HEK293 (cell line): ENCODE data around the gene TRABD2A.

Experiments used
- CTCF ChIA-PET: fragments of 350-600 bp; formaldehyde crosslinking; extraction: SDS; loops from one replicate; lab custom pipeline; 2021; ENCODE audit warnings: antibody characterized with exemption; lab: Yijun Ruan, JAX
- POLR2A ChIA-PET: fragments of 300-600 bp; formaldehyde crosslinking; extraction: SDS; loops from one replicate; lab custom pipeline; 2020; ENCODE audit warnings: antibody characterized with exemption, inconsistent platforms; lab: Yijun Ruan, JAX
- H3K27ac ChIP-seq: fragments of 200-500 bp; sonication (Bioruptor generic); 2 replicates; pipeline ENCODE4 v1.5.1; 2014; ENCODE audit warnings: low read depth, low read length, control low read depth, inconsistent platforms; ENCODE audit errors: extremely low read depth
- H3K36me3 ChIP-seq, 2 experiments: fragments of 200-500 bp in 1 of 2; sonication (Bioruptor generic) in 1 of 2; 1 replicate in 1 of 2; 2 replicates in 1 of 2; pipeline ENCODE4 v1.5.1; 2014 to 2017; ENCODE audit warnings: inconsistent platforms in 2 of 2, low read length in 2 of 2; ENCODE audit not compliant: control insufficient read depth in 2 of 2, insufficient read depth in 1 of 2
- H3K4me1 ChIP-seq: fragments of 200-500 bp; sonication (Bioruptor generic); 2 replicates; pipeline ENCODE4 v1.5.1; 2014; ENCODE audit warnings: mild to moderate bottlenecking, low read length, inconsistent platforms; ENCODE audit not compliant: control insufficient read depth, insufficient read depth
- H3K4me3 ChIP-seq: 2 replicates; pipeline ENCODE4 v1.5.1; 2011; ENCODE audit warnings: low read depth, mild to moderate bottlenecking, control low read depth, low read length, moderate library complexity
- H3K9me3 ChIP-seq: fragments of 200-500 bp; sonication (Bioruptor generic); 2 replicates; pipeline ENCODE4 v1.5.1; 2014; ENCODE audit warnings: low read depth, low read length, inconsistent platforms; ENCODE audit not compliant: control insufficient read depth, insufficient read depth
- KLF1 ChIP-seq: fragments of 450-650 bp; formaldehyde crosslinking; IDR thresholded peaks from 2 replicates; pipeline ENCODE4 v1.5.1; 2016; ENCODE audit warnings: missing biosample characterization, missing genetic modification characterization
- KLF7 ChIP-seq: fragments of 450-650 bp; formaldehyde crosslinking; IDR thresholded peaks from 2 replicates; pipeline ENCODE4 v1.5.1; 2016; ENCODE audit warnings: missing biosample characterization, missing genetic modification characterization, borderline replicate concordance
- PRDM1 ChIP-seq: fragments of 450-650 bp; formaldehyde crosslinking; IDR thresholded peaks from 2 replicates; pipeline ENCODE4; 2016; ENCODE audit warnings: missing biosample characterization, missing genetic modification characterization
- SCRT1 ChIP-seq: fragments of 450-650 bp; formaldehyde crosslinking; IDR thresholded peaks from 2 replicates; pipeline ENCODE4 v1.5.1; 2016; ENCODE audit warnings: missing biosample characterization, missing genetic modification characterization, borderline replicate concordance
- SP2 ChIP-seq: fragments of 450-650 bp; formaldehyde crosslinking; IDR thresholded peaks from 2 replicates; pipeline ENCODE4 v1.5.1; 2016; ENCODE audit warnings: missing biosample characterization, missing genetic modification characterization
- SP7 ChIP-seq: fragments of 450-650 bp; formaldehyde crosslinking; IDR thresholded peaks from 2 replicates; pipeline ENCODE4 v1.5.1; 2016; ENCODE audit warnings: missing biosample characterization, missing genetic modification characterization
- WT1 ChIP-seq: fragments of 450-650 bp; formaldehyde crosslinking; IDR thresholded peaks from 2 replicates; pipeline ENCODE4 v1.5.1; 2016; ENCODE audit warnings: missing biosample characterization, missing genetic modification characterization
- ZFHX2 ChIP-seq: fragments of 450-650 bp; formaldehyde crosslinking; conservative IDR thresholded peaks from 2 replicates; pipeline ENCODE4 v1.5.1; 2016; ENCODE audit warnings: missing biosample characterization, missing genetic modification characterization
- ZNF10 ChIP-seq: fragments of 450-650 bp; formaldehyde crosslinking; IDR thresholded peaks from 2 replicates; pipeline ENCODE4 v1.5.1; 2017; ENCODE audit warnings: missing biosample characterization, missing genetic modification characterization
- ZNF2 ChIP-seq: fragments of 450-650 bp; formaldehyde crosslinking; IDR thresholded peaks from 2 replicates; pipeline ENCODE4 v1.5.1; 2016; ENCODE audit warnings: missing biosample characterization, missing genetic modification characterization
- ZNF311 ChIP-seq: fragments of 450-650 bp; formaldehyde crosslinking; IDR thresholded peaks from 2 replicates; pipeline ENCODE4 v1.5.1; 2017; ENCODE audit warnings: missing biosample characterization, missing genetic modification characterization, borderline replicate concordance
- ZNF324 ChIP-seq: fragments of 450-650 bp; formaldehyde crosslinking; IDR thresholded peaks from 2 replicates; pipeline ENCODE4 v1.5.1; 2016; ENCODE audit warnings: missing biosample characterization, missing genetic modification characterization
- ZNF335 ChIP-seq: fragments of 450-650 bp; formaldehyde crosslinking; conservative IDR thresholded peaks from 2 replicates; pipeline ENCODE4 v1.5.1; 2016; ENCODE audit warnings: missing biosample characterization, missing genetic modification characterization
- ZNF366 ChIP-seq: fragments of 450-650 bp; formaldehyde crosslinking; conservative IDR thresholded peaks from 2 replicates; pipeline ENCODE4 v1.5.1; 2016; ENCODE audit warnings: missing biosample characterization, missing genetic modification characterization
- ZNF561 ChIP-seq: fragments of 450-650 bp; IDR thresholded peaks from 2 replicates; pipeline ENCODE4 v1.5.1; 2018; ENCODE audit warnings: missing biosample characterization, missing genetic modification characterization, borderline replicate concordance
- ZNF623 ChIP-seq: fragments of 450-650 bp; formaldehyde crosslinking; IDR thresholded peaks from 2 replicates; pipeline ENCODE4 v1.5.1; 2016; ENCODE audit warnings: missing biosample characterization, missing genetic modification characterization
- ZNF654 ChIP-seq: fragments of 450-650 bp; formaldehyde crosslinking; IDR thresholded peaks from 2 replicates; pipeline ENCODE4 v1.5.1; 2016; ENCODE audit warnings: low read depth, missing biosample characterization, missing genetic modification characterization
- TF ChIP-seq, protein P1 (sequence below): fragments of 450-650 bp; formaldehyde crosslinking; IDR thresholded peaks from 2 replicates; pipeline ENCODE4 v1.5.1; 2017; ENCODE audit warnings: missing biosample characterization, missing genetic modification characterization
- TF ChIP-seq, protein P2 (sequence below): fragments of 450-650 bp; IDR thresholded peaks from 2 replicates; pipeline ENCODE4 v1.5.1; 2018; ENCODE audit warnings: missing biosample characterization, missing genetic modification characterization

TRABD2A gene, protein sequence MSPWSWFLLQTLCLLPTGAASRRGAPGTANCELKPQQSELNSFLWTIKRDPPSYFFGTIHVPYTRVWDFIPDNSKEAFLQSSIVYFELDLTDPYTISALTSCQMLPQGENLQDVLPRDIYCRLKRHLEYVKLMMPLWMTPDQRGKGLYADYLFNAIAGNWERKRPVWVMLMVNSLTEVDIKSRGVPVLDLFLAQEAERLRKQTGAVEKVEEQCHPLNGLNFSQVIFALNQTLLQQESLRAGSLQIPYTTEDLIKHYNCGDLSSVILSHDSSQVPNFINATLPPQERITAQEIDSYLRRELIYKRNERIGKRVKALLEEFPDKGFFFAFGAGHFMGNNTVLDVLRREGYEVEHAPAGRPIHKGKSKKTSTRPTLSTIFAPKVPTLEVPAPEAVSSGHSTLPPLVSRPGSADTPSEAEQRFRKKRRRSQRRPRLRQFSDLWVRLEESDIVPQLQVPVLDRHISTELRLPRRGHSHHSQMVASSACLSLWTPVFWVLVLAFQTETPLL

DNA sequence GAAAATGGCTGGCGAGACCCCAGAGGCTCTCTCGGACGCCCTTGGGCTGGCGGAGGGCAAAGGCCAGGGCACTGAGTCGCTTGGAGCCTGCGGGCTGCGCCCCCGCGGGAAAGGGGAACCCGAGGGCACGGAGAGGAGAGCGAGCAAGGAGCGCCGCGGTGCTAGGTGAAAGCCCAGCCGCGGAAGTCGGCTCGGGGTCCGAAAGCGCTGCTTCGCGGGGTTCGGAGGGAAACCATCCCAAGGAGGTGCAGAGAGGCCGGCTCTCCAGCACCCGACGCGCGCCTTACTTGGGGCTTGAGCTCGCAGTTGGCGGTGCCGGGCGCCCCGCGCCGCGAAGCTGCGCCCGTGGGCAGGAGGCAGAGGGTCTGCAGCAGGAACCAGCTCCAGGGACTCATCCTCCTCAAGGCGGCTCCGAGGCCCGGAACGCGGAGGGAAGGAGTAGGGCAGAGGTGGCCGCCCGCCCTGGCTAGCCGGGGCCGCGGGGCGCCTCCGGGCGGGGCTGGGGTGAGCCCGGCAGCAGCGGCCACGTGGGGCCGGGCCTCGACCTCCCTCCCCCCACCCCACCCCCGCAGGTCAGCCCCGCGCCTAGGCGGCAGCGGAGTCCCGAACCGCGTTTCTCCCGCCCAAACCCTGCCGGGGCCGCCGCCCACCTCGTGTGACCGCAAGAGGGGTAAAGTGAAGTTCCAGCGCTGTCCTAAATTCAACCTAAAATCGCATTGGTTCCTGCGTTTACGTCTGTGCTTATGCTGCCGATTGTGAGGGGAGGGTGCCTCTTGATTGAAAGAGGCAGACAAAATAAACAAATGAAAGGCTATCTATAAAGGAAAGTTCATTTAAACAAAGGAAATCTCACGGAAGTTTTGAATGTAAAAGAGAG is at the start of gene TRABD2A:
Gene TRABD2A, minus strand, starts transcription at position 440 of the 877 bp plus-strand sequence. Its CDS starts 45 bp downstream, at position 395.
- Histone ChIP-seq H3K36me3 (no peaks in the 10 kb centered on the region), H3K4me3 (peak within 1 kb of the TSS; percentile 50), H3K4me1 (no peaks in the 10 kb centered on the region), H3K27ac (peak within 1 kb of the TSS; percentile 50; the same call in 1 of the 2 replicates), H3K9me3 (no peaks in the 10 kb centered on the region)
- peak; percentile 72 for TF ChIP-seq KLF1
- no peak for TF ChIP-seq WT1 (tag by site-specific recombination)
- no peak for TF ChIP-seq SP7 (tag by site-specific recombination)
- TF ChIP-seq ZNF366 (tag by site-specific recombination): no peak
- TF ChIP-seq ZNF335 (tag by site-specific recombination): peak; percentile 60
- TF ChIP-seq PRDM1 (tag by site-specific recombination): peak; percentile 61; the same call in 1 of the 2 replicates
- peak; percentile 67 for TF ChIP-seq ZFHX2 (tag by site-specific recombination)
- TF ChIP-seq SP2 (tag by site-specific recombination): peak; percentile 58
- ChIA-PET POLR2A (interaction anchor here (0.6 to 3.8 kb wide), 4 partner anchors 9 to 27 kb away, joined by 3 to 21 read pairs (median 4); partner anchors contain the start of gene TMSB10), CTCF (interaction anchor here (0.5 to 3.3 kb wide), 9 partner anchors 12 to 230 kb away, joined by 3 to 27 read pairs (median 3); no protein-coding TSS in a partner anchor)

DNA sequence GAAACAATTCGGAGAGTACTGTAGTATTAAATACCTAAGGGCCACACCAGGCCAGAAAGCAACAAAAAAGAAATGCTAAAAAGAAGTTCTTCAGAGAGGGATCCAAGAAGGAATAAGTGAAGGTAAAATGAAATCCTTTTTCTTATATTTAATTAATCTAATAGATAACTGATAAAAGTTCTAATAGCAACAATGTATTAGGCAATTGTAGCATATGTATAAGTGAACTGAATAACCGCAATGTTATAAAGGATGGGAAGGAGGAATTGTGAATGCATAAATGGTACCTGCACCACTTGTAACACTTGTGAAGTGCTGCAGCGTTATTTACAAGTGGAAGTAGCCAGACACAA is 46.4 kb upstream of the TRABD2A start:
- POLR2A ChIA-PET: no interaction called here
- no peak for TF ChIP-seq ZNF311 (tag by site-specific recombination)
- no peak for TF ChIP-seq ZNF10 (tag by site-specific recombination)
- TF ChIP-seq ZNF324: no peak
- no peak for TF ChIP-seq ZNF561 (tag by site-specific recombination)
- TF ChIP-seq ZNF654 (tag by site-specific recombination): no peak
- TF ChIP-seq KLF7 (tag by site-specific recombination): no peak
- no peak for TF ChIP-seq ZNF2 (tag by site-specific recombination)
- TF ChIP-seq SCRT1 (tag by site-specific recombination): no peak
- TF ChIP-seq, protein P1, sequence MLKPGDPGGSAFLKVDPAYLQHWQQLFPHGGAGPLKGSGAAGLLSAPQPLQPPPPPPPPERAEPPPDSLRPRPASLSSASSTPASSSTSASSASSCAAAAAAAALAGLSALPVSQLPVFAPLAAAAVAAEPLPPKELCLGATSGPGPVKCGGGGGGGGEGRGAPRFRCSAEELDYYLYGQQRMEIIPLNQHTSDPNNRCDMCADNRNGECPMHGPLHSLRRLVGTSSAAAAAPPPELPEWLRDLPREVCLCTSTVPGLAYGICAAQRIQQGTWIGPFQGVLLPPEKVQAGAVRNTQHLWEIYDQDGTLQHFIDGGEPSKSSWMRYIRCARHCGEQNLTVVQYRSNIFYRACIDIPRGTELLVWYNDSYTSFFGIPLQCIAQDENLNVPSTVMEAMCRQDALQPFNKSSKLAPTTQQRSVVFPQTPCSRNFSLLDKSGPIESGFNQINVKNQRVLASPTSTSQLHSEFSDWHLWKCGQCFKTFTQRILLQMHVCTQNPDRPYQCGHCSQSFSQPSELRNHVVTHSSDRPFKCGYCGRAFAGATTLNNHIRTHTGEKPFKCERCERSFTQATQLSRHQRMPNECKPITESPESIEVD: no peak
- no peak for TF ChIP-seq ZNF623
- TF ChIP-seq, protein P2, sequence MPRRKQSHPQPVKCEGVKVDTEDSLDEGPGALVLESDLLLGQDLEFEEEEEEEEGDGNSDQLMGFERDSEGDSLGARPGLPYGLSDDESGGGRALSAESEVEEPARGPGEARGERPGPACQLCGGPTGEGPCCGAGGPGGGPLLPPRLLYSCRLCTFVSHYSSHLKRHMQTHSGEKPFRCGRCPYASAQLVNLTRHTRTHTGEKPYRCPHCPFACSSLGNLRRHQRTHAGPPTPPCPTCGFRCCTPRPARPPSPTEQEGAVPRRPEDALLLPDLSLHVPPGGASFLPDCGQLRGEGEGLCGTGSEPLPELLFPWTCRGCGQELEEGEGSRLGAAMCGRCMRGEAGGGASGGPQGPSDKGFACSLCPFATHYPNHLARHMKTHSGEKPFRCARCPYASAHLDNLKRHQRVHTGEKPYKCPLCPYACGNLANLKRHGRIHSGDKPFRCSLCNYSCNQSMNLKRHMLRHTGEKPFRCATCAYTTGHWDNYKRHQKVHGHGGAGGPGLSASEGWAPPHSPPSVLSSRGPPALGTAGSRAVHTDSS (tag by site-specific recombination): no peak
- TF ChIP-seq, all 188 proteins: peak for 0
- H3K27ac ChIP-seq: no peak overlapping the region
- H3K36me3 ChIP-seq: no peaks in the 10 kb centered on the region; a peak in 1 of 3 replicates
- no peaks in the 10 kb centered on the region for H3K4me1 ChIP-seq
- no peak overlapping the region for H3K4me3 ChIP-seq
- CTCF ChIA-PET: interaction anchor here (1.3 to 2.4 kb wide), 4 partner anchors 7 to 126 kb away, joined by 6 to 27 read pairs (median 16); partner anchors contain the start of gene TRABD2A
- H3K9me3 ChIP-seq: no peaks in the 10 kb centered on the region
